Neural cell (in vitro differentiated cells): ENCODE data around the gene ASPHD1. TPM values are rescaled to one million over a fixed set of nuclear protein-coding genes. Genes with fewer than 3 reads are reported as not detected.

Experiments
- H2AFZ ChIP-seq: fragments of 200-600, 300-800 bp; sonication (generic), shearing (Covaris generic); 2 replicates; pipeline ENCODE4 v1.6.0; 2014; ENCODE audit warnings: low read depth, mild to moderate bottlenecking, antibody characterized with exemption, low read length, moderate library complexity
- H3F3A ChIP-seq: fragments of 200-600 bp; shearing (Covaris generic); 2 replicates; pipeline ENCODE4 v1.6.1; 2016; ENCODE audit warnings: mild to moderate bottlenecking, moderate library complexity, mixed read lengths, antibody characterized with exemption, low read length; ENCODE audit not compliant: insufficient read depth, poor library complexity, severe bottlenecking
- H3K27ac ChIP-seq: fragments of 200-600, 300-800 bp; sonication (generic), shearing (Covaris generic); 2 replicates; pipeline ENCODE4 v1.5.1; 2014; ENCODE audit warnings: mild to moderate bottlenecking, low read length, moderate library complexity
- H3K27me3 ChIP-seq: fragments of 300-800, 200-600 bp; sonication (generic), shearing (Covaris generic); 2 replicates; pipeline ENCODE4 v1.6.0; 2014; ENCODE audit warnings: mild to moderate bottlenecking, low read depth, low read length, moderate library complexity; ENCODE audit not compliant: insufficient read depth
- H3K36me3 ChIP-seq: fragments of 300-800, 200-600 bp; sonication (generic), shearing (Covaris generic); 2 replicates; pipeline ENCODE4 v1.5.1; 2014; ENCODE audit warnings: mild to moderate bottlenecking, antibody characterized with exemption, low read length, moderate library complexity; ENCODE audit not compliant: insufficient read depth
- H3K4me2 ChIP-seq: fragments of 300-800, 200-600 bp; sonication (generic), shearing (Covaris generic); 2 replicates; pipeline ENCODE4 v1.6.0; 2014; ENCODE audit warnings: mild to moderate bottlenecking, low read length
- H3K4me3 ChIP-seq: fragments of 300-800, 200-600 bp; sonication (generic), shearing (Covaris generic); 2 replicates; pipeline ENCODE4 v1.5.1; 2014; ENCODE audit warnings: mild to moderate bottlenecking, low read length, moderate library complexity
- H3K79me2 ChIP-seq: fragments of 200-600 bp; shearing (Covaris generic); replicated peaks from 2 replicates; pipeline ENCODE4 v1.6.0; 2014; ENCODE audit warnings: mild to moderate bottlenecking, low read length, moderate library complexity; ENCODE audit not compliant: insufficient read depth
- H3K9ac ChIP-seq: fragments of 300-800, 200-600 bp; sonication (generic), shearing (Covaris generic); 2 replicates; pipeline ENCODE4 v1.6.1; 2016; ENCODE audit warnings: mild to moderate bottlenecking, low read length, mixed read lengths
- H3K9me2 ChIP-seq: fragments of 200-600 bp; shearing (Covaris generic); 2 replicates; pipeline ENCODE4 v1.6.1; 2016; ENCODE audit warnings: mild to moderate bottlenecking, low read length, mixed read lengths; ENCODE audit not compliant: insufficient read depth
- H3K9me3 ChIP-seq: fragments of 200-600, 300-800 bp; sonication (generic), shearing (Covaris generic); 2 replicates; pipeline ENCODE4 v1.6.1; 2016; ENCODE audit warnings: mild to moderate bottlenecking, mixed run types, low read length, moderate library complexity, mixed read lengths
- H4K20me1 ChIP-seq: fragments of 200-600 bp; shearing (Covaris generic); 2 replicates; pipeline ENCODE4 v1.6.1; 2016; ENCODE audit warnings: mild to moderate bottlenecking, mixed run types; ENCODE audit not compliant: insufficient read depth
- EP300 ChIP-seq: fragments of 450-650 bp; conservative IDR thresholded peaks from 2 replicates; pipeline ENCODE4 v1.6.1; 2014; ENCODE audit warnings: antibody characterized with exemption, mild to moderate bottlenecking, moderate library complexity; ENCODE audit not compliant: poor library complexity, severe bottlenecking
- EZH2 ChIP-seq: fragments of 200-600, 300-800 bp; shearing (Covaris generic), sonication (generic); IDR thresholded peaks from 2 replicates; pipeline ENCODE4 v1.6.1; 2014; ENCODE audit warnings: antibody characterized with exemption, low read length, borderline replicate concordance, mild to moderate bottlenecking; ENCODE audit not compliant: insufficient read depth, poor library complexity, severe bottlenecking
- MXI1 ChIP-seq: fragments of 450-650 bp; conservative IDR thresholded peaks from 2 replicates; pipeline ENCODE4 v1.6.1; 2014; ENCODE audit warnings: antibody characterized with exemption, mild to moderate bottlenecking; ENCODE audit not compliant: poor library complexity, severe bottlenecking
- POLR2AphosphoS5 ChIP-seq: IDR thresholded peaks from 2 replicates; pipeline ENCODE4 v1.6.1; 2012
- RAD21 ChIP-seq: fragments of 450-650 bp; conservative IDR thresholded peaks from 2 replicates; pipeline ENCODE4 v1.6.1; 2014; ENCODE audit warnings: antibody characterized with exemption, mild to moderate bottlenecking, moderate library complexity
- SMC3 ChIP-seq: fragments of 450-650 bp; conservative IDR thresholded peaks from 2 replicates; pipeline ENCODE4 v1.6.1; 2014; ENCODE audit warnings: antibody characterized with exemption, mild to moderate bottlenecking, moderate library complexity; ENCODE audit not compliant: poor library complexity
- TAF1 ChIP-seq: IDR thresholded peaks from 2 replicates; pipeline ENCODE4 v1.6.1; 2012; ENCODE audit warnings: low read depth
- polyA plus RNA-seq: library from polyadenylated mRNA; depleted of rRNA; stranded (reverse); fragments of >200 nt; gene quantifications from 2 replicates; pipeline ENCODE4 v1.2.3, GENCODE V29; 2014
- TF ChIP-seq, protein P1 (sequence below): IDR thresholded peaks from 2 replicates; pipeline ENCODE4 v1.6.1; 2012; ENCODE audit warnings: borderline replicate concordance
- TF ChIP-seq, protein P2 (sequence below): fragments of 450-650 bp; IDR thresholded peaks from 2 replicates; pipeline ENCODE4 v1.5.1; 2014; ENCODE audit warnings: antibody characterized with exemption, mild to moderate bottlenecking, moderate library complexity; ENCODE audit not compliant: poor library complexity, severe bottlenecking

ASPHD1 gene
- polyA plus RNA-seq, 1 donor from 2014 or later = 38.9 TPM

DNA sequence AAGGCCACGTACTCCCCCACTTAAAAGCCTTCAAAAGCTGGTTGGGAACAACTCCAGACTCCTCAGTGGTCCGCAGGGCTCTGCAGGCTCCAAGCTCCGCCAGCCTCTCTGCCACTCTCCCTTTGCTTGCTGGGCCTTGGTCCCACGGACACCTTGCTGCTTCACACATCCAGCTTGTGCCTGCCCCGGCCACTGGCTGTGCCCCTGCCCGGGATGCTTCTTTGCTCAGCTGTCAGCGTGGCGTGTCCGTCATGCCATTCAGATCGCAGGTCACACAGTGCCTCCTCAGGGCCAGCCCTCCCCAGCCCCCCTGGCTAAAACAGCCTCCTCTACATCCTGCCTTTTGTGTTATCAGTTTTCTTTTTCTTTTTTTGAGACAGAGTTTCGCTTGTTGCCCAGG lies 11.8 kb downstream of the ASPHD1 start:
- H3F3A ChIP-seq = no peaks in the 10 kb centered on the region
- no peaks in the 10 kb centered on the region for H3K9me2 ChIP-seq
- H3K79me2 ChIP-seq = no peaks in the 10 kb centered on the region
- no peak overlapping the region for H3K4me2 ChIP-seq
- H3K9ac ChIP-seq = no peak overlapping the region
- H3K27me3 ChIP-seq = no peaks in the 10 kb centered on the region
- TF ChIP-seq MXI1 = no peak
- TF ChIP-seq, protein P1, sequence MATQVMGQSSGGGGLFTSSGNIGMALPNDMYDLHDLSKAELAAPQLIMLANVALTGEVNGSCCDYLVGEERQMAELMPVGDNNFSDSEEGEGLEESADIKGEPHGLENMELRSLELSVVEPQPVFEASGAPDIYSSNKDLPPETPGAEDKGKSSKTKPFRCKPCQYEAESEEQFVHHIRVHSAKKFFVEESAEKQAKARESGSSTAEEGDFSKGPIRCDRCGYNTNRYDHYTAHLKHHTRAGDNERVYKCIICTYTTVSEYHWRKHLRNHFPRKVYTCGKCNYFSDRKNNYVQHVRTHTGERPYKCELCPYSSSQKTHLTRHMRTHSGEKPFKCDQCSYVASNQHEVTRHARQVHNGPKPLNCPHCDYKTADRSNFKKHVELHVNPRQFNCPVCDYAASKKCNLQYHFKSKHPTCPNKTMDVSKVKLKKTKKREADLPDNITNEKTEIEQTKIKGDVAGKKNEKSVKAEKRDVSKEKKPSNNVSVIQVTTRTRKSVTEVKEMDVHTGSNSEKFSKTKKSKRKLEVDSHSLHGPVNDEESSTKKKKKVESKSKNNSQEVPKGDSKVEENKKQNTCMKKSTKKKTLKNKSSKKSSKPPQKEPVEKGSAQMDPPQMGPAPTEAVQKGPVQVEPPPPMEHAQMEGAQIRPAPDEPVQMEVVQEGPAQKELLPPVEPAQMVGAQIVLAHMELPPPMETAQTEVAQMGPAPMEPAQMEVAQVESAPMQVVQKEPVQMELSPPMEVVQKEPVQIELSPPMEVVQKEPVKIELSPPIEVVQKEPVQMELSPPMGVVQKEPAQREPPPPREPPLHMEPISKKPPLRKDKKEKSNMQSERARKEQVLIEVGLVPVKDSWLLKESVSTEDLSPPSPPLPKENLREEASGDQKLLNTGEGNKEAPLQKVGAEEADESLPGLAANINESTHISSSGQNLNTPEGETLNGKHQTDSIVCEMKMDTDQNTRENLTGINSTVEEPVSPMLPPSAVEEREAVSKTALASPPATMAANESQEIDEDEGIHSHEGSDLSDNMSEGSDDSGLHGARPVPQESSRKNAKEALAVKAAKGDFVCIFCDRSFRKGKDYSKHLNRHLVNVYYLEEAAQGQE = no peak
- TF ChIP-seq SMC3 = no peak
- no peak for TF ChIP-seq EZH2
- no peak for TF ChIP-seq RAD21
- TF ChIP-seq TAF1 = no peak
- TF ChIP-seq EP300 = no peak
- no peak for TF ChIP-seq POLR2AphosphoS5
- TF ChIP-seq, protein P2, sequence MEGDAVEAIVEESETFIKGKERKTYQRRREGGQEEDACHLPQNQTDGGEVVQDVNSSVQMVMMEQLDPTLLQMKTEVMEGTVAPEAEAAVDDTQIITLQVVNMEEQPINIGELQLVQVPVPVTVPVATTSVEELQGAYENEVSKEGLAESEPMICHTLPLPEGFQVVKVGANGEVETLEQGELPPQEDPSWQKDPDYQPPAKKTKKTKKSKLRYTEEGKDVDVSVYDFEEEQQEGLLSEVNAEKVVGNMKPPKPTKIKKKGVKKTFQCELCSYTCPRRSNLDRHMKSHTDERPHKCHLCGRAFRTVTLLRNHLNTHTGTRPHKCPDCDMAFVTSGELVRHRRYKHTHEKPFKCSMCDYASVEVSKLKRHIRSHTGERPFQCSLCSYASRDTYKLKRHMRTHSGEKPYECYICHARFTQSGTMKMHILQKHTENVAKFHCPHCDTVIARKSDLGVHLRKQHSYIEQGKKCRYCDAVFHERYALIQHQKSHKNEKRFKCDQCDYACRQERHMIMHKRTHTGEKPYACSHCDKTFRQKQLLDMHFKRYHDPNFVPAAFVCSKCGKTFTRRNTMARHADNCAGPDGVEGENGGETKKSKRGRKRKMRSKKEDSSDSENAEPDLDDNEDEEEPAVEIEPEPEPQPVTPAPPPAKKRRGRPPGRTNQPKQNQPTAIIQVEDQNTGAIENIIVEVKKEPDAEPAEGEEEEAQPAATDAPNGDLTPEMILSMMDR = no peak
- no peaks in the 10 kb centered on the region for H4K20me1 ChIP-seq
- no peaks in the 10 kb centered on the region for H3K9me3 ChIP-seq
- H3K27ac ChIP-seq = no peak overlapping the region
- no peaks in the 10 kb centered on the region for H3K36me3 ChIP-seq
- no peak overlapping the region for H3K4me3 ChIP-seq
- no peak overlapping the region for H2AFZ ChIP-seq

GRCh38 chr16:29913514-29913913 lies 13.2 kb downstream of the ASPHD1 start:
- no peak for TF ChIP-seq POLR2AphosphoS5
- no peak for TF ChIP-seq EZH2
- TF ChIP-seq, protein P2 = no peak
- no peak for TF ChIP-seq MXI1
- TF ChIP-seq, protein P1 = no peak
- TF ChIP-seq EP300 = no peak
- no peak for TF ChIP-seq TAF1
- TF ChIP-seq SMC3 = no peak
- no peak for TF ChIP-seq RAD21
- no peak overlapping the region for H3K4me3 ChIP-seq
- H3K4me2 ChIP-seq = no peak overlapping the region
- H3K9ac ChIP-seq = no peak overlapping the region
- no peaks in the 10 kb centered on the region for H3F3A ChIP-seq
- H3K9me2 ChIP-seq = no peaks in the 10 kb centered on the region
- H3K27me3 ChIP-seq = no peaks in the 10 kb centered on the region
- no peak overlapping the region for H2AFZ ChIP-seq
- no peaks in the 10 kb centered on the region for H3K36me3 ChIP-seq
- no peaks in the 10 kb centered on the region for H4K20me1 ChIP-seq
- no peak overlapping the region for H3K27ac ChIP-seq
- H3K9me3 ChIP-seq = no peaks in the 10 kb centered on the region
- no peaks in the 10 kb centered on the region for H3K79me2 ChIP-seq
